ENCODE measurements around the gene POU2F3.

Gene POU2F3

GRCh38 chr11:120326845-120327281, 86.9 kb downstream of the POU2F3 start:
- no peak for DNase-seq

- no peak for DNase-seq
Observed at GRCh38 chr11:120327311-120327710, 87.4 kb downstream of the POU2F3 start.

- no peak for DNase-seq
Observed at GRCh38 chr11:120329556-120329955, 89.6 kb downstream of the POU2F3 start.

GRCh38 chr11:120330045-120330444, 90.1 kb downstream of the POU2F3 start:
- DNase-seq = no peak

- no peak for DNase-seq
Observed at GRCh38 chr11:120331301-120331996, 91.5 kb downstream of the POU2F3 start.

GRCh38 chr11:120332822-120333716, 93.1 kb downstream of the POU2F3 start:
- DNase-seq = no peak

- no peak for DNase-seq
Observed at GRCh38 chr11:120333801-120334200, 93.9 kb downstream of the POU2F3 start.

- no peak for DNase-seq
Observed at GRCh38 chr11:120334332-120334731, 94.4 kb downstream of the POU2F3 start.

GRCh38 chr11:120334894-120335462, 95.0 kb downstream of the POU2F3 start:
- DNase-seq = peak; percentile 61

- DNase-seq = peak; percentile 33
Observed at GRCh38 chr11:120335556-120335907, 95.6 kb downstream of the POU2F3 start.

GRCh38 chr11:120335908-120336640, 96.1 kb downstream of the POU2F3 start, which contains the start of gene ARHGEF12:
ARHGEF12 (plus strand) TSS chr11:120336413; CDS start chr11:120337244, 831 bp downstream.
- peak; percentile 90 for DNase-seq

GRCh38 chr11:120336641-120337354, 96.9 kb downstream of the POU2F3 start:
- peak; percentile 62 for DNase-seq

GRCh38 chr11:120337355-120338106, 97.6 kb downstream of the POU2F3 start:
- no peak for DNase-seq

- DNase-seq = no peak
Observed at GRCh38 chr11:120338107-120338933, 98.4 kb downstream of the POU2F3 start.

- DNase-seq = no peak
Observed at GRCh38 chr11:120339394-120339890, 99.5 kb downstream of the POU2F3 start.

GRCh38 chr11:120340529-120340928, 100.6 kb downstream of the POU2F3 start:
- no peak for DNase-seq

GRCh38 chr11:120342226-120342625, 102.3 kb downstream of the POU2F3 start:
- DNase-seq = no peak

GRCh38 chr11:120342678-120343077, 102.7 kb downstream of the POU2F3 start:
- no peak for DNase-seq

GRCh38 chr11:120343429-120343828, 103.5 kb downstream of the POU2F3 start:
- DNase-seq = no peak

GRCh38 chr11:120344302-120345004, 104.5 kb downstream of the POU2F3 start:
- peak; percentile 47 for DNase-seq
